ENCODE results near the gene MBD4. TPM values are rescaled to one million over a fixed set of nuclear protein-coding genes. Genes with fewer than 3 reads are reported as not detected.

The MBD4 gene
- total RNA-seq, 2 experiments from 2014 or later, result 62.0 to 63.9 TPM

GRCh38 chr3:129432036-129432435, 7.7 kb downstream of the MBD4 start:
- no peak overlapping the region for H3K27ac Mint-ChIP-seq
- intact Hi-C loops (cut with DNase I, micrococcal nuclease), result no loop called here
- peaks cover 15% of the 10 kb centered on the region for H3K4me1 ChIP-seq (ENCODE audit: insufficient read depth, low read length)

GRCh38 chr3:129429602-129430001, 10.1 kb downstream of the MBD4 start:
- Mint-ChIP-seq H3K27me3 (no peaks in the 10 kb centered on the region), H3K4me3 (no peak overlapping the region), H3K36me3 (ENCODE audit: low read depth) (peaks cover 48% of the 10 kb centered on the region), H3K9me3 (no peaks in the 10 kb centered on the region), H3K27ac (no peak overlapping the region), H3K4me1 (ENCODE audit: low read depth) (peaks cover 21% of the 10 kb centered on the region)
- intact Hi-C loops (cut with DNase I, micrococcal nuclease), result loop anchor here in 1 of 2 experiments (2.0 kb wide), 1 partner anchor 31 kb away; no protein-coding TSS in a partner anchor
- ChIA-PET POLR2A (interaction anchor here (2.2 to 4.8 kb wide), 2 partner anchors 10 to 113 kb away, joined by 10 to 62 read pairs; partner anchors contain the start of genes IFT122 and MBD4), CTCF (interaction anchor here (1.0 to 1.6 kb wide), 3 partner anchors 9 to 113 kb away, joined by 3 to 4 read pairs (median 3); no protein-coding TSS in a partner anchor)
- no peak for DNase-seq
- Histone ChIP-seq H3K27me3 (ENCODE audit: control insufficient read depth in 1 of 2, insufficient read depth in 2 of 2, low read length in 2 of 2) (no peaks in the 10 kb centered on the region), H3K27ac (ENCODE audit: low read depth in 1 of 2, low read length in 2 of 2) (no peak overlapping the region), H3K4me3 (ENCODE audit: low read length) (no peak overlapping the region), H3K4me1 (ENCODE audit: insufficient read depth, low read length) (peaks cover 15% of the 10 kb centered on the region), H3K9me3 (ENCODE audit: control insufficient read depth in 1 of 2, insufficient read depth in 1 of 2, low read length in 2 of 2) (no peaks in the 10 kb centered on the region), H3K36me3 (ENCODE audit: insufficient read depth, low read length) (peaks cover 44% of the 10 kb centered on the region)
- ATAC-seq (ENCODE audit: poor library complexity), result no peak
- TF ChIP-seq CTCF (IDR thresholded peaks at IDR 0.05), result no peak

More at GRCh38 chr3:129432036-129432435, 7.7 kb downstream of the MBD4 start:
- H3K4me3 ChIP-seq (ENCODE audit: low read length), result no peak overlapping the region
- H3K27ac ChIP-seq (ENCODE audit: low read depth in 1 of 2, low read length in 2 of 2), result no peak overlapping the region
- no peaks in the 10 kb centered on the region for H3K9me3 ChIP-seq (ENCODE audit: control insufficient read depth in 1 of 2, insufficient read depth in 1 of 2, low read length in 2 of 2)
- TF ChIP-seq CTCF (IDR thresholded peaks at IDR 0.05), result no peak
- Mint-ChIP-seq H3K9me3 (no peaks in the 10 kb centered on the region), H3K4me3 (no peak overlapping the region), H3K4me1 (ENCODE audit: low read depth) (peaks cover 44% of the 10 kb centered on the region), H3K36me3 (ENCODE audit: low read depth) (peaks cover 71% of the 10 kb centered on the region), H3K27me3 (no peaks in the 10 kb centered on the region)
- ChIA-PET POLR2A (no interaction called here), CTCF (no interaction called here)
- DNase-seq, result no peak
- no peaks in the 10 kb centered on the region for H3K27me3 ChIP-seq (ENCODE audit: control insufficient read depth in 1 of 2, insufficient read depth in 2 of 2, low read length in 2 of 2)
- peaks cover 61% of the 10 kb centered on the region for H3K36me3 ChIP-seq (ENCODE audit: insufficient read depth, low read length)
- no peak for ATAC-seq (ENCODE audit: poor library complexity)

- Mint-ChIP-seq H3K4me1 (ENCODE audit: low read depth) (peaks cover 20% of the 10 kb centered on the region), H3K36me3 (ENCODE audit: low read depth) (peaks cover 42% of the 10 kb centered on the region), H3K4me3 (peak overlapping the region; percentile 78), H3K27me3 (no peaks in the 10 kb centered on the region), H3K9me3 (peaks cover 3% of the 10 kb centered on the region), H3K27ac (peak overlapping the region; percentile 73)
- intact Hi-C loops (cut with DNase I, micrococcal nuclease), result loop anchor here in 1 of 2 experiments (2.0 kb wide), 1 partner anchor 30 kb away; no protein-coding TSS in a partner anchor
- CTCF ChIA-PET, result interaction anchor here (1.0 to 1.9 kb wide), 4 partner anchors 9 to 112 kb away, joined by 3 to 10 read pairs (median 4); no protein-coding TSS in a partner anchor
- Histone ChIP-seq H3K27me3 (ENCODE audit: control insufficient read depth in 1 of 2, insufficient read depth in 2 of 2, low read length in 2 of 2) (no peaks in the 10 kb centered on the region), H3K36me3 (ENCODE audit: insufficient read depth, low read length) (peaks cover 43% of the 10 kb centered on the region), H3K9me3 (ENCODE audit: control insufficient read depth in 1 of 2, insufficient read depth in 1 of 2, low read length in 2 of 2) (no peaks in the 10 kb centered on the region), H3K4me3 (ENCODE audit: low read length) (no peak overlapping the region), H3K27ac (ENCODE audit: low read depth in 1 of 2, low read length in 2 of 2) (peak overlapping the region in 1 of 2 donors; percentile 38), H3K4me1 (ENCODE audit: insufficient read depth, low read length) (peaks cover 15% of the 10 kb centered on the region)
- POLR2A ChIA-PET, result interaction anchor here (1.0 to 4.8 kb wide), 3 partner anchors 10 to 113 kb away, joined by 3 to 62 read pairs (median 10); partner anchors contain the start of genes IFT122 and MBD4
- no peak for ATAC-seq (ENCODE audit: poor library complexity)
- no peak for TF ChIP-seq CTCF (IDR thresholded peaks at IDR 0.05)
- no peak for DNase-seq
Measured at GRCh38 chr3:129429080-129429451, 10.7 kb downstream of the MBD4 start.

All from CD4-positive, alpha-beta T cell (primary cell).